Liver (tissue), 9 donors: ENCODE results near the gene CASR. TPM values are rescaled to one million over a fixed set of nuclear protein-coding genes. Genes with fewer than 3 reads are reported as not detected.

Source experiments
- DNase-seq: peaks from one replicate; pipeline ENCODE4 v3.0.0-alpha.2; 2017; ENCODE audit warnings: low spot score
- H3K27ac ChIP-seq, 2 donors: one replicate each; pipeline ENCODE4 v1.7.0; 2013; ENCODE audit warnings: inconsistent platforms in 2 of 2, low read length in 2 of 2, control low read depth in 1 of 2, low read depth in 1 of 2, mild to moderate bottlenecking in 1 of 2
- H3K27me3 ChIP-seq, 4 donors: one replicate each; pipeline versions ENCODE4 v1.6.1 to v1.7.0; 2013; ENCODE audit warnings: low read length in 3 of 4, inconsistent platforms in 1 of 4, mild to moderate bottlenecking in 1 of 4, moderate library complexity in 1 of 4; ENCODE audit not compliant: control insufficient read depth in 4 of 4, insufficient read depth in 4 of 4
- H3K36me3 ChIP-seq, 4 donors: one replicate each; pipeline versions ENCODE4 v1.6.1 to v1.7.0; 2013; ENCODE audit warnings: low read length in 3 of 4, mild to moderate bottlenecking in 3 of 4, low read depth in 1 of 4, moderate library complexity in 1 of 4; ENCODE audit not compliant: control insufficient read depth in 4 of 4, insufficient read depth in 3 of 4
- H3K4me1 ChIP-seq, 4 donors: one replicate each; pipeline versions ENCODE4 v1.6.1 to v1.7.0; 2013; ENCODE audit warnings: low read length in 3 of 4, mild to moderate bottlenecking in 3 of 4, moderate library complexity in 1 of 4; ENCODE audit not compliant: control insufficient read depth in 4 of 4, insufficient read depth in 4 of 4
- H3K4me3 ChIP-seq, 3 donors: one replicate each; pipeline versions ENCODE4 v1.6.1 to v1.7.0; 2013; ENCODE audit warnings: low read length in 3 of 3, control low read depth in 1 of 3, low read depth in 1 of 3, mild to moderate bottlenecking in 1 of 3
- H3K9ac ChIP-seq, 2 donors: one replicate each; pipeline ENCODE4 v1.7.0; 2013; ENCODE audit warnings: low read length in 2 of 2, mild to moderate bottlenecking in 2 of 2, moderate library complexity in 2 of 2, control low read depth in 1 of 2, low read depth in 1 of 2
- H3K9me3 ChIP-seq, 4 donors: one replicate each; pipeline versions ENCODE4 v1.6.1 to v1.7.0; 2013; ENCODE audit warnings: low read length in 3 of 4; ENCODE audit not compliant: control insufficient read depth in 4 of 4
- EGR1 ChIP-seq, 2 donors: IDR thresholded peaks; 2 replicates each; pipeline ENCODE4 v1.6.1; 2016 to 2018; ENCODE audit warnings: antibody characterized with exemption in 2 of 2, low read depth in 2 of 2
- GABPA ChIP-seq, 2 donors: IDR thresholded peaks in 1 of 2; conservative IDR thresholded peaks in 1 of 2; 2 replicates each; pipeline ENCODE4 v1.6.1; 2016; ENCODE audit warnings: antibody characterized with exemption in 2 of 2, mild to moderate bottlenecking in 1 of 2, moderate library complexity in 1 of 2
- HNF4A ChIP-seq, 2 donors: conservative IDR thresholded peaks; 2 replicates each; pipeline ENCODE4 v1.6.1; 2016; ENCODE audit warnings: antibody characterized with exemption in 2 of 2, mild to moderate bottlenecking in 2 of 2
- HNF4G ChIP-seq: IDR thresholded peaks from 2 replicates; pipeline ENCODE4 v1.6.1; 2016; ENCODE audit warnings: antibody characterized with exemption
- JUND ChIP-seq, 2 donors: IDR thresholded peaks; 2 replicates each; pipeline ENCODE4 v1.6.1; 2016; ENCODE audit warnings: antibody characterized with exemption in 2 of 2
- RAD21 ChIP-seq, 2 donors: IDR thresholded peaks; 2 replicates each; pipeline ENCODE4 v1.6.1; 2016; ENCODE audit warnings: antibody characterized with exemption in 2 of 2, mild to moderate bottlenecking in 2 of 2
- RXRA ChIP-seq, 2 donors: IDR thresholded peaks; 2 replicates each; pipeline ENCODE4 v1.6.1; 2017 to 2018; ENCODE audit warnings: antibody characterized with exemption in 2 of 2, mild to moderate bottlenecking in 1 of 2
- SP1 ChIP-seq: IDR thresholded peaks from 2 replicates; pipeline ENCODE4 v1.6.1; 2018; ENCODE audit warnings: antibody characterized with exemption, mild to moderate bottlenecking
- TAF1 ChIP-seq: conservative IDR thresholded peaks from 2 replicates; pipeline ENCODE4 v1.6.1; 2016; ENCODE audit warnings: antibody characterized with exemption, mild to moderate bottlenecking
- YY1 ChIP-seq: IDR thresholded peaks from 2 replicates; pipeline ENCODE4 v1.6.1; 2016; ENCODE audit warnings: antibody characterized with exemption, mild to moderate bottlenecking
- WGBS: extraction: QIAGEN DNeasy Blood & Tissue Kit; methylation state at CpG from one replicate; pipeline ENCODE4 v1.1.7; 2013; 5-methylcytosine and 5-hydroxymethylcytosine counted together
- polyA plus RNA-seq, 2 donors: library from polyadenylated mRNA; stranded (reverse) in 1 of 2; unstranded in 1 of 2; fragments of 200-250 nt in 1 of 2; fragments of >200 nt in 1 of 2; fragmentation: Nextera tagmentation in 1 of 2; extraction: Ambion mirVana in 1 of 2; gene quantifications; one replicate each; pipeline versions ENCODE4 v1.2.1 to v1.2.3, GENCODE V29; 2013 to 2015
- total RNA-seq, 2 donors: library from RNA; depleted of rRNA; stranded (reverse); fragments of >200 nt; gene quantifications; one replicate each; pipeline ENCODE4 v1.2.3, GENCODE V29; 2014
- TF ChIP-seq, protein P1 (sequence below): IDR thresholded peaks from 2 replicates; pipeline ENCODE4 v1.6.1; 2016; ENCODE audit warnings: antibody characterized with exemption
- TF ChIP-seq, protein P2 (sequence below): IDR thresholded peaks from 2 replicates; pipeline ENCODE4 v1.6.1; 2016; ENCODE audit warnings: antibody characterized with exemption
- TF ChIP-seq, protein P3 (sequence below): fragments of 150-350 bp; IDR thresholded peaks from 2 replicates; pipeline ENCODE4 v1.5.1; 2017; ENCODE audit warnings: improper control_type of control experiment, low read depth, low read length; ENCODE audit not compliant: missing input control
- TF ChIP-seq, protein P4 (sequence below): IDR thresholded peaks from 2 replicates; pipeline ENCODE4 v1.6.1; 2016; ENCODE audit warnings: antibody characterized with exemption
- TF ChIP-seq, protein P5 (sequence below): IDR thresholded peaks from 2 replicates; pipeline ENCODE4 v1.6.1; 2016; ENCODE audit warnings: antibody characterized with exemption, mild to moderate bottlenecking
- donor health status: healthy.
- donor health status: healthy.
- donor health status: healthy.
- donor health status: healthy.
- donor health status: healthy.

The CASR gene
- total and polyA plus RNA-seq, 4 donors: 0.05 to 0.29 (median 0.14) TPM

DNA sequence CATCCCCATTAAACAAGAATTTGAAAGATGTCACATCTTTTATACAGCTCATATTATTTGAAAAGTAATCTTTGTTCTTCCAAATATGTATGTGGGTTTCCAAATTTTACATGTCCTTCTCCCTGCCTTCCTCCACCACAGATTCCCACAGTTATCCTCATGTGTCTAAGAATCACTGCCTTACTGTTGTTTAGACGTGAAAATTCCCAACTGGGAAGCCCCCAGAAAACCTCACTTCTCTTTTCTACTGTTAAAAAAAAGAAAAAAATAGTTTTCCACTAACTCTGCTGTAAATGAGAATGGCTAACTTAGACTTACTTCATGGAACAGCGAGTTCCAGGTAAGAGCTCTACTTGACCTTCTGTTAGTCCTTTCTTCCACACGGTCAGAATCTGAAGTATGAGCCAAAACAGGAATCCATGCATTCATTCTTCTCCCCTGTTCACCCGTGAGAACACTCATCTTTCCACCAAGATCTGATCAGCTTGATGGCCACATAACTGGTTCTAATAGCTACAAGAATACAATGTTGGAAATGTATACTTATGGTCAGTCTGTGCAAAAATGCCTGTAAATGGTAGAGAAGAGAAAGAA lies 123.7 kb downstream of the CASR start:
- Histone ChIP-seq H3K4me1 (peaks cover 0 to 18% (median 11%) of the 10 kb centered on the region in 4 donors), H3K4me3 (no peak overlapping the region), H3K27ac (no peak overlapping the region), H3K9ac (no peak overlapping the region), H3K27me3 (no peaks in the 10 kb centered on the region), H3K36me3 (no peaks in the 10 kb centered on the region), H3K9me3 (no peaks in the 10 kb centered on the region)
- DNase-seq: no peak
- WGBS: 87% methylated on average over 4 of the region's 4 CpGs
- TF ChIP-seq SP1 (no peak), HNF4A (conservative IDR thresholded peaks at IDR 0.05) (no peak), HNF4G (no peak), YY1 (no peak), GABPA (IDR thresholded peaks at IDR 0.05 in 1 of 2, conservative IDR thresholded peaks at IDR 0.05 in 1 of 2) (no peak), RXRA (IDR thresholded peaks at IDR 0.05) (no peak)
- TF ChIP-seq, protein P1, sequence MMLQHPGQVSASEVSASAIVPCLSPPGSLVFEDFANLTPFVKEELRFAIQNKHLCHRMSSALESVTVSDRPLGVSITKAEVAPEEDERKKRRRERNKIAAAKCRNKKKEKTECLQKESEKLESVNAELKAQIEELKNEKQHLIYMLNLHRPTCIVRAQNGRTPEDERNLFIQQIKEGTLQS: no peak
- TF ChIP-seq, protein P2, sequence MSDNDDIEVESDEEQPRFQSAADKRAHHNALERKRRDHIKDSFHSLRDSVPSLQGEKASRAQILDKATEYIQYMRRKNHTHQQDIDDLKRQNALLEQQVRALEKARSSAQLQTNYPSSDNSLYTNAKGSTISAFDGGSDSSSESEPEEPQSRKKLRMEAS: no peak

DNA sequence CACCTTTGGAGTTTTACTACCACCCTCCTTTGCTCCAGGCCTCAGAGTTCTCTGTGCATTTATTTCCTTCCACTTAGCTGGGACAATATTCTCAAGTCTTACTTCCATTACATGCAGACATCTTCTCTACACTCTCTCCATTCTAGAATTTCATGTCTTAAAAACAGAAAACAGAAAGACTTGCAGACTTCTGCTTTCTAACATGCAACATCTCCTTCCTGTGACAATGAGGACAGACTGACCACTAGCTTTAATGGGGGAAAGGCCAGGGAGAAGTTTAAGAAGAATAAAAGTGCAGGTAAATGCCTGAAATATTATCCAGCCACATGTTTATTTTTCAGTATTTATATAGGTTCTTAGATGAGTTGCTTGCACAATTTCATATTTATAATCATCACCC lies 124.5 kb downstream of the CASR start:
- Histone ChIP-seq H3K4me1 (peaks cover 0 to 18% (median 11%) of the 10 kb centered on the region in 4 donors), H3K27ac (no peak overlapping the region), H3K9ac (no peak overlapping the region), H3K27me3 (no peaks in the 10 kb centered on the region), H3K9me3 (no peaks in the 10 kb centered on the region), H3K36me3 (no peaks in the 10 kb centered on the region), H3K4me3 (no peak overlapping the region)
- DNase-seq: no peak
- TF ChIP-seq, protein P2: no peak
- TF ChIP-seq YY1: no peak
- TF ChIP-seq EGR1 (IDR thresholded peaks at IDR 0.05; ENCODE audit: low read depth in 2 of 2): no peak
- no peak for TF ChIP-seq SP1
- TF ChIP-seq, protein P1: no peak
- no peak for TF ChIP-seq HNF4A (conservative IDR thresholded peaks at IDR 0.05)
- TF ChIP-seq, protein P3, sequence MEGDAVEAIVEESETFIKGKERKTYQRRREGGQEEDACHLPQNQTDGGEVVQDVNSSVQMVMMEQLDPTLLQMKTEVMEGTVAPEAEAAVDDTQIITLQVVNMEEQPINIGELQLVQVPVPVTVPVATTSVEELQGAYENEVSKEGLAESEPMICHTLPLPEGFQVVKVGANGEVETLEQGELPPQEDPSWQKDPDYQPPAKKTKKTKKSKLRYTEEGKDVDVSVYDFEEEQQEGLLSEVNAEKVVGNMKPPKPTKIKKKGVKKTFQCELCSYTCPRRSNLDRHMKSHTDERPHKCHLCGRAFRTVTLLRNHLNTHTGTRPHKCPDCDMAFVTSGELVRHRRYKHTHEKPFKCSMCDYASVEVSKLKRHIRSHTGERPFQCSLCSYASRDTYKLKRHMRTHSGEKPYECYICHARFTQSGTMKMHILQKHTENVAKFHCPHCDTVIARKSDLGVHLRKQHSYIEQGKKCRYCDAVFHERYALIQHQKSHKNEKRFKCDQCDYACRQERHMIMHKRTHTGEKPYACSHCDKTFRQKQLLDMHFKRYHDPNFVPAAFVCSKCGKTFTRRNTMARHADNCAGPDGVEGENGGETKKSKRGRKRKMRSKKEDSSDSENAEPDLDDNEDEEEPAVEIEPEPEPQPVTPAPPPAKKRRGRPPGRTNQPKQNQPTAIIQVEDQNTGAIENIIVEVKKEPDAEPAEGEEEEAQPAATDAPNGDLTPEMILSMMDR: no peak
- TF ChIP-seq, protein P4, sequence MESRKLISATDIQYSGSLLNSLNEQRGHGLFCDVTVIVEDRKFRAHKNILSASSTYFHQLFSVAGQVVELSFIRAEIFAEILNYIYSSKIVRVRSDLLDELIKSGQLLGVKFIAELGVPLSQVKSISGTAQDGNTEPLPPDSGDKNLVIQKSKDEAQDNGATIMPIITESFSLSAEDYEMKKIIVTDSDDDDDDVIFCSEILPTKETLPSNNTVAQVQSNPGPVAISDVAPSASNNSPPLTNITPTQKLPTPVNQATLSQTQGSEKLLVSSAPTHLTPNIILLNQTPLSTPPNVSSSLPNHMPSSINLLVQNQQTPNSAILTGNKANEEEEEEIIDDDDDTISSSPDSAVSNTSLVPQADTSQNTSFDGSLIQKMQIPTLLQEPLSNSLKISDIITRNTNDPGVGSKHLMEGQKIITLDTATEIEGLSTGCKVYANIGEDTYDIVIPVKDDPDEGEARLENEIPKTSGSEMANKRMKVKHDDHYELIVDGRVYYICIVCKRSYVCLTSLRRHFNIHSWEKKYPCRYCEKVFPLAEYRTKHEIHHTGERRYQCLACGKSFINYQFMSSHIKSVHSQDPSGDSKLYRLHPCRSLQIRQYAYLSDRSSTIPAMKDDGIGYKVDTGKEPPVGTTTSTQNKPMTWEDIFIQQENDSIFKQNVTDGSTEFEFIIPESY: no peak
- TF ChIP-seq RAD21 (IDR thresholded peaks at IDR 0.05): no peak
- TF ChIP-seq TAF1: no peak
- no peak for TF ChIP-seq JUND (IDR thresholded peaks at IDR 0.05)
- TF ChIP-seq RXRA (IDR thresholded peaks at IDR 0.05): no peak
- TF ChIP-seq HNF4G: no peak
- TF ChIP-seq, protein P5, sequence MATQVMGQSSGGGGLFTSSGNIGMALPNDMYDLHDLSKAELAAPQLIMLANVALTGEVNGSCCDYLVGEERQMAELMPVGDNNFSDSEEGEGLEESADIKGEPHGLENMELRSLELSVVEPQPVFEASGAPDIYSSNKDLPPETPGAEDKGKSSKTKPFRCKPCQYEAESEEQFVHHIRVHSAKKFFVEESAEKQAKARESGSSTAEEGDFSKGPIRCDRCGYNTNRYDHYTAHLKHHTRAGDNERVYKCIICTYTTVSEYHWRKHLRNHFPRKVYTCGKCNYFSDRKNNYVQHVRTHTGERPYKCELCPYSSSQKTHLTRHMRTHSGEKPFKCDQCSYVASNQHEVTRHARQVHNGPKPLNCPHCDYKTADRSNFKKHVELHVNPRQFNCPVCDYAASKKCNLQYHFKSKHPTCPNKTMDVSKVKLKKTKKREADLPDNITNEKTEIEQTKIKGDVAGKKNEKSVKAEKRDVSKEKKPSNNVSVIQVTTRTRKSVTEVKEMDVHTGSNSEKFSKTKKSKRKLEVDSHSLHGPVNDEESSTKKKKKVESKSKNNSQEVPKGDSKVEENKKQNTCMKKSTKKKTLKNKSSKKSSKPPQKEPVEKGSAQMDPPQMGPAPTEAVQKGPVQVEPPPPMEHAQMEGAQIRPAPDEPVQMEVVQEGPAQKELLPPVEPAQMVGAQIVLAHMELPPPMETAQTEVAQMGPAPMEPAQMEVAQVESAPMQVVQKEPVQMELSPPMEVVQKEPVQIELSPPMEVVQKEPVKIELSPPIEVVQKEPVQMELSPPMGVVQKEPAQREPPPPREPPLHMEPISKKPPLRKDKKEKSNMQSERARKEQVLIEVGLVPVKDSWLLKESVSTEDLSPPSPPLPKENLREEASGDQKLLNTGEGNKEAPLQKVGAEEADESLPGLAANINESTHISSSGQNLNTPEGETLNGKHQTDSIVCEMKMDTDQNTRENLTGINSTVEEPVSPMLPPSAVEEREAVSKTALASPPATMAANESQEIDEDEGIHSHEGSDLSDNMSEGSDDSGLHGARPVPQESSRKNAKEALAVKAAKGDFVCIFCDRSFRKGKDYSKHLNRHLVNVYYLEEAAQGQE: no peak
